H1 (cell line): ENCODE data around the gene PRMT1. TPM values are rescaled to one million over a fixed set of nuclear protein-coding genes. Genes with fewer than 3 reads are reported as not detected.

Experiments used
- ASH2L ChIP-seq: fragments of 200-600, 300-600 bp; sonication (generic); IDR thresholded peaks from one replicate; pipeline ENCODE4 v1.7.1; 2017; ENCODE audit warnings: low read length
- CHD2 ChIP-seq: IDR thresholded peaks from 2 replicates; pipeline ENCODE4 v1.6.1; 2012; ENCODE audit warnings: low read length, improper control_type of control experiment
- KDM1A ChIP-seq: fragments of 200-600, 300-600 bp; sonication (generic); IDR thresholded peaks from 2 replicates; pipeline ENCODE4 v1.7.1; 2016; ENCODE audit warnings: mild to moderate bottlenecking, low read length, borderline replicate concordance
- MAFK ChIP-seq: IDR thresholded peaks from 2 replicates; pipeline ENCODE4 v1.6.1; 2012; ENCODE audit warnings: low read depth, mild to moderate bottlenecking, improper control_type of control experiment, low read length
- SIN3A ChIP-seq, 2 experiments: IDR thresholded peaks in 1 of 2; conservative IDR thresholded peaks in 1 of 2; 2 replicates each; pipeline ENCODE4 v1.6.1; 2011 to 2012; ENCODE audit warnings: low read length in 2 of 2, improper control_type of control experiment in 1 of 2, low read depth in 1 of 2, mild to moderate bottlenecking in 1 of 2
- SIRT6 ChIP-seq: IDR thresholded peaks from one replicate; pipeline ENCODE4 v1.7.1; 2012; ENCODE audit warnings: low read length, inconsistent platforms
- microRNA-seq, 2 experiments: library from miRNA; unstranded; fragments of <30 nt; microRNA quantifications; one replicate each; pipeline versions ENCODE4 to v1.2.0, GENCODE V29; 2016 to 2020; ENCODE audit warnings: borderline microRNAs expressed in 2 of 2, borderline number of aligned reads in 2 of 2, borderline replicate concordance in 1 of 2
- polyA plus RNA-seq, 7 experiments: library from polyadenylated mRNA; depleted of rRNA in 3 of 7; stranded (reverse) in 5 of 7; unstranded in 2 of 7; fragments of >200 nt in 5 of 7; fragments of 200-250 nt in 2 of 7; gene quantifications; 1 replicate in 5 of 7; 2 replicates in 1 of 7; 4 replicates in 1 of 7; pipeline versions ENCODE4 v1.2.1 to v1.2.3, GENCODE V29; 2011 to 2013; ENCODE audit warnings: missing spikeins in 2 of 7, mixed read lengths in 2 of 7
- small RNA-seq: library from polyadenylated mRNA; stranded (forward); fragments of <200 nt; extraction: miRNeasy Mini kit (QIAGEN cat#:217004); gene quantifications from one replicate; pipeline ENCODE3, GENCODE V24; 2013; ENCODE audit not compliant: insufficient read depth
- total RNA-seq: library from RNA; stranded (reverse); fragmentation: NEBNext Ultra II Directional; extraction: Animal tissue kit (Norgen Biotek cat#: 25700); gene quantifications from 2 replicates; pipeline ENCODE4 v1.2.1, GENCODE V29; 2021

PRMT1 gene
- total and polyA plus RNA-seq, 2 of the 8 experiments (the other 6 are each of a cell fraction or from before 2014, with no cell fraction given), result 561 to 1,215 TPM

DNA sequence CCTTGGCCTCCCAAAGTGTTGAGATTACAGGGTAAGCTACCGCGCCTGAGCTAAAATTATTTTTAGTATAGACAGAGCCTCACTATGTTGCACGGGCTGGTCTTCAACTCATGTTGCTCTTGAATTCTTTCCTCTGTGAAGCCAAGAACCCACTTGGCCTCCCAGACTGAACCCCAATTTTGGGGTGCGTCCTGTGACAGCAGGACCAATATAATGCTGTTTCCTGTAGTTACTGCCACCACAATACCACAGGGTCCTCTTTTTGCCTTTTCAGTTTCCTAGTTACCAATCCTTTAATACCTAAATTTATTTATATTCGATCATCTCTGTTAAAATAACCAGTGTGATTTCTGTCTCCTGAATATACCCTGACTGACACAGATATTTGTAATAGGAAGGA, 53.1 kb downstream of the PRMT1 start (continued):
- TF ChIP-seq SIN3A (conservative IDR thresholded peaks at IDR 0.05 in 1 of 2, IDR thresholded peaks at IDR 0.05 in 1 of 2; ENCODE audit: low read depth in 1 of 2, low read length in 2 of 2) (no peak), SIRT6 (no peak), ASH2L (no peak), CHD2 (no peak), MAFK (no peak), KDM1A (no peak)

Small RNA genes lying within 50 kb of the gene (microRNA-seq; reads per million reads assigned to microRNA genes)
- 0 to 0.20 reads per million in 2 experiments for gene MIR5088

Small RNA genes lying within 50 kb of the gene (small RNA-seq; reads per million reads assigned to genes)
- gene MIR5088, result not detected

Other genes with a start within 250 kb of the PRMT1 start
- gene SLC17A7, start 235.7 kb upstream of the PRMT1 start, total RNA-seq, result 2.3 and 3.0 TPM in 2 replicates
- 2.7 and 4.7 TPM in 2 replicates for gene SLC17A7, start 235.7 kb upstream of the PRMT1 start, polyA plus RNA-seq (2011; rRNA removed)
- 146 and 155 TPM in 2 replicates for gene PIH1D1, start 225.5 kb upstream of the PRMT1 start, total RNA-seq
- gene PIH1D1, start 225.5 kb upstream of the PRMT1 start, polyA plus RNA-seq (2011; rRNA removed), result 195 and 220 TPM in 2 replicates
- gene ALDH16A1, start 224.0 kb upstream of the PRMT1 start, total RNA-seq, result 32.7 and 34.3 TPM in 2 replicates
- gene ALDH16A1, start 224.0 kb upstream of the PRMT1 start, polyA plus RNA-seq (2011; rRNA removed), result 30.5 and 54.8 TPM in 2 replicates
- 1.6 and 2.6 TPM in 2 replicates for gene FLT3LG, start 203.1 kb upstream of the PRMT1 start, total RNA-seq
- 3.2 and 3.9 TPM in 2 replicates for gene FLT3LG, start 203.1 kb upstream of the PRMT1 start, polyA plus RNA-seq (2011; rRNA removed)
- 3,305 and 3,520 TPM in 2 replicates for gene RPL13A, start 189.7 kb upstream of the PRMT1 start, total RNA-seq
- gene RPL13A, start 189.7 kb upstream of the PRMT1 start, polyA plus RNA-seq (2011; rRNA removed), result 8,501 and 8,868 TPM in 2 replicates
- gene RPS11, start 180.8 kb upstream of the PRMT1 start, total RNA-seq, result 2,240 and 2,296 TPM in 2 replicates
- 4,988 and 6,072 TPM in 2 replicates for gene RPS11, start 180.8 kb upstream of the PRMT1 start, polyA plus RNA-seq (2011; rRNA removed)
- gene FCGRT, start 164.6 kb upstream of the PRMT1 start, total RNA-seq, result 43.4 and 46.5 TPM in 2 replicates
- gene FCGRT, start 164.6 kb upstream of the PRMT1 start, polyA plus RNA-seq (2011; rRNA removed), result 41.2 and 66.7 TPM in 2 replicates
- 18.9 and 19.5 TPM in 2 replicates for gene RCN3, start 149.3 kb upstream of the PRMT1 start, total RNA-seq
- 5.8 and 9.4 TPM in 2 replicates for gene RCN3, start 149.3 kb upstream of the PRMT1 start, polyA plus RNA-seq (2011; rRNA removed)
- gene NOSIP, start 96.7 kb upstream of the PRMT1 start, total RNA-seq, result 85.1 and 93.8 TPM in 2 replicates
- 192 and 254 TPM in 2 replicates for gene NOSIP, start 96.7 kb upstream of the PRMT1 start, polyA plus RNA-seq (2011; rRNA removed)
- gene PRRG2, start 96.0 kb upstream of the PRMT1 start, total RNA-seq, result 4.1 and 5.7 TPM in 2 replicates
- gene PRRG2, start 96.0 kb upstream of the PRMT1 start, polyA plus RNA-seq (2011; rRNA removed), result 5.6 and 6.3 TPM in 2 replicates
- 59.4 and 63.8 TPM in 2 replicates for gene PRR12, start 86.1 kb upstream of the PRMT1 start, total RNA-seq
- gene PRR12, start 86.1 kb upstream of the PRMT1 start, polyA plus RNA-seq (2011; rRNA removed), result 2.5 and 4.6 TPM in 2 replicates
- gene RRAS, start 37.1 kb upstream of the PRMT1 start, total RNA-seq, result 16.9 and 17.7 TPM in 2 replicates
- 49.1 and 62.9 TPM in 2 replicates for gene RRAS, start 37.1 kb upstream of the PRMT1 start, polyA plus RNA-seq (2011; rRNA removed)
- gene SCAF1, start 35.1 kb upstream of the PRMT1 start, total RNA-seq, result 81.7 and 93.3 TPM in 2 replicates
- gene SCAF1, start 35.1 kb upstream of the PRMT1 start, polyA plus RNA-seq (2011; rRNA removed), result 9.7 and 21.4 TPM in 2 replicates
- gene IRF3, start 11.4 kb upstream of the PRMT1 start, total RNA-seq, result 114 and 115 TPM in 2 replicates
- gene IRF3, start 11.4 kb upstream of the PRMT1 start, polyA plus RNA-seq (2011; rRNA removed), result 103 and 185 TPM in 2 replicates
- 126 and 133 TPM in 2 replicates for gene BCL2L12, start 11.3 kb upstream of the PRMT1 start, total RNA-seq
- gene BCL2L12, start 11.3 kb upstream of the PRMT1 start, polyA plus RNA-seq (2011; rRNA removed), result 209 and 280 TPM in 2 replicates
- gene ADM5, start 12.3 kb downstream of the PRMT1 start, total RNA-seq, result 2.6 and 4.3 TPM in 2 replicates
- gene ADM5, start 12.3 kb downstream of the PRMT1 start, polyA plus RNA-seq (2011; rRNA removed), result 2.5 and 5.4 TPM in 2 replicates
- 91.8 and 98.3 TPM in 2 replicates for gene CPT1C, start 13.8 kb downstream of the PRMT1 start, total RNA-seq
- gene CPT1C, start 13.8 kb downstream of the PRMT1 start, polyA plus RNA-seq (2011; rRNA removed), result 79.6 and 122 TPM in 2 replicates
- gene TSKS, start 86.0 kb downstream of the PRMT1 start, total RNA-seq, result not detected in 2 replicates
- 0.21 and 0.24 TPM in 2 replicates for gene TSKS, start 86.0 kb downstream of the PRMT1 start, polyA plus RNA-seq (2011; rRNA removed)
- gene AP2A1, start 89.7 kb downstream of the PRMT1 start, total RNA-seq, result 105 and 109 TPM in 2 replicates
- 106 and 157 TPM in 2 replicates for gene AP2A1, start 89.7 kb downstream of the PRMT1 start, polyA plus RNA-seq (2011; rRNA removed)
- gene FUZ, start 136.0 kb downstream of the PRMT1 start, total RNA-seq, result 33.9 and 34.1 TPM in 2 replicates
- gene FUZ, start 136.0 kb downstream of the PRMT1 start, polyA plus RNA-seq (2011; rRNA removed), result 28.4 and 43.8 TPM in 2 replicates
- gene MED25, start 141.0 kb downstream of the PRMT1 start, total RNA-seq, result 71.4 and 73.9 TPM in 2 replicates
- gene MED25, start 141.0 kb downstream of the PRMT1 start, polyA plus RNA-seq (2011; rRNA removed), result 21.6 and 40.4 TPM in 2 replicates
- 251 and 261 TPM in 2 replicates for gene PTOV1, start 173.9 kb downstream of the PRMT1 start, total RNA-seq
- gene PTOV1, start 173.9 kb downstream of the PRMT1 start, polyA plus RNA-seq (2011; rRNA removed), result 147 and 213 TPM in 2 replicates
- gene PNKP, start 190.3 kb downstream of the PRMT1 start, total RNA-seq, result 105 TPM in 2 replicates
- gene PNKP, start 190.3 kb downstream of the PRMT1 start, polyA plus RNA-seq (2011; rRNA removed), result 45.8 and 66.5 TPM in 2 replicates
- gene AKT1S1, start 200.1 kb downstream of the PRMT1 start, total RNA-seq, result 45.9 and 46.7 TPM in 2 replicates
- gene AKT1S1, start 200.1 kb downstream of the PRMT1 start, polyA plus RNA-seq (2011; rRNA removed), result 40.7 and 73.3 TPM in 2 replicates
- 44.9 and 47.6 TPM in 2 replicates for gene TBC1D17, start 200.4 kb downstream of the PRMT1 start, total RNA-seq
- gene TBC1D17, start 200.4 kb downstream of the PRMT1 start, polyA plus RNA-seq (2011; rRNA removed), result 30.3 and 53.7 TPM in 2 replicates
- 0.67 and 0.76 TPM in 2 replicates for gene IL4I1, start 219.6 kb downstream of the PRMT1 start, total RNA-seq
- gene IL4I1, start 219.6 kb downstream of the PRMT1 start, polyA plus RNA-seq (2011; rRNA removed), result 0.30 and 0.41 TPM in 2 replicates